A673 (cell line): ENCODE measurements around the gene GEMIN2. TPM values are rescaled to one million over a fixed set of nuclear protein-coding genes. Genes with fewer than 3 reads are reported as not detected.

Source experiments
- BruUV-seq: library from RNA; stranded (reverse); fragments of 400-500 nt; replicated peaks from 2 replicates; lab custom pipeline; 2021; lab: Mats Ljungman, UMichigan
- CTCF ChIA-PET: fragments of 300-600 bp; sonication (Branson Sonifier 250); formaldehyde crosslinking; loops from one replicate; lab custom pipeline; 2022; ENCODE audit warnings: antibody characterized with exemption; lab: Charles Lee
- POLR2A ChIA-PET: fragments of 300-600 bp; sonication (Branson Sonifier 250); formaldehyde crosslinking; loops from one replicate; lab custom pipeline; 2022; ENCODE audit warnings: antibody characterized with exemption; ENCODE audit not compliant: low non-redundant PET; lab: Charles Lee
- DNase-seq: peaks from one replicate; pipeline ENCODE4 v3.0.0-alpha.2; 2015; ENCODE audit warnings: low spot score
- H3K27ac ChIP-seq: fragments of 200-600 bp; sonication (generic); 2 replicates; pipeline ENCODE4 v1.5.1; 2016; ENCODE audit warnings: mixed run types, low read depth, mild to moderate bottlenecking, mixed read lengths, antibody characterized with exemption, low read length; ENCODE audit not compliant: poor library complexity, severe bottlenecking
- H3K27me3 ChIP-seq: fragments of 200-600 bp; sonication (generic); replicated peaks from 2 replicates; pipeline ENCODE4 v1.6.1; 2017; ENCODE audit warnings: mixed run types, low read depth, mild to moderate bottlenecking, mixed read lengths, antibody characterized with exemption, low read length; ENCODE audit not compliant: insufficient read depth, poor library complexity
- H3K36me3 ChIP-seq: fragments of 200-600 bp; sonication (generic); 2 replicates; pipeline ENCODE4 v1.6.1; 2016; ENCODE audit warnings: mixed run types, mild to moderate bottlenecking, mixed read lengths, antibody characterized with exemption, low read length; ENCODE audit not compliant: insufficient read depth, poor library complexity, severe bottlenecking
- H3K4me1 ChIP-seq: fragments of 200-600 bp; sonication (generic); 2 replicates; pipeline ENCODE4 v1.6.1; 2017; ENCODE audit warnings: mixed run types, mild to moderate bottlenecking, mixed read lengths, antibody characterized with exemption, low read length; ENCODE audit not compliant: insufficient read depth, poor library complexity, severe bottlenecking
- H3K4me3 ChIP-seq: fragments of 200-600 bp; sonication (generic); 2 replicates; pipeline ENCODE4 v1.5.1; 2016; ENCODE audit warnings: low read depth, mixed run types, mild to moderate bottlenecking, mixed read lengths, low read length; ENCODE audit not compliant: poor library complexity, severe bottlenecking
- H3K9me3 ChIP-seq: fragments of 200-600 bp; sonication (generic); 2 replicates; pipeline ENCODE4 v1.6.1; 2016; ENCODE audit warnings: mixed run types, low read depth, mild to moderate bottlenecking, mixed read lengths, antibody characterized with exemption, low read length; ENCODE audit not compliant: poor library complexity, severe bottlenecking
- CTCF ChIP-seq: fragments of 300-800, 200-600 bp; sonication (generic); conservative IDR thresholded peaks from 2 replicates; pipeline ENCODE4 v1.5.1; 2017; ENCODE audit warnings: low read depth, mild to moderate bottlenecking, antibody characterized with exemption, low read length, moderate library complexity, mixed read lengths
- EZH2 ChIP-seq: fragments of 200-600 bp; sonication (generic); IDR thresholded peaks from 2 replicates; pipeline ENCODE4 v1.6.1; 2017; ENCODE audit warnings: borderline replicate concordance, low read depth, mild to moderate bottlenecking, mixed read lengths, antibody characterized with exemption, low read length; ENCODE audit not compliant: poor library complexity, severe bottlenecking
- intact Hi-C: fragments of 100-400 bp; cut with micrococcal nuclease; formaldehyde crosslinking; loops from one replicate; pipeline ENCODE4 v1.10.0; 2022; ENCODE audit not compliant: unreplicated experiment
- total RNA-seq: library from RNA; stranded (reverse); gene quantifications from 2 replicates; pipeline ENCODE4 v1.2.3, GENCODE V29; 2021

GEMIN2 gene
- total RNA-seq, 1 experiment from 2014 or later: 27.7 TPM

- ChIA-PET CTCF (no interaction called here), POLR2A (interaction anchor here (0.7 kb wide), 1 partner anchor 10 kb away, joined by 3 read pairs; no protein-coding TSS in a partner anchor)
- no peak overlapping the region for H3K27ac ChIP-seq
- intact Hi-C loops: no loop called here
- TF ChIP-seq EZH2 (no peak), CTCF (no peak)
- H3K9me3 ChIP-seq: no peaks in the 10 kb centered on the region
- H3K4me1 ChIP-seq: no peaks in the 10 kb centered on the region
- no peak for DNase-seq
- peaks cover 43% of the 10 kb centered on the region for H3K36me3 ChIP-seq
- H3K4me3 ChIP-seq: no peak overlapping the region
- H3K27me3 ChIP-seq: no peaks in the 10 kb centered on the region
- no TSS peak for BruUV-seq
These were observed 71.3 kb downstream of the GEMIN2 start for GRCh38 chr14:39185256-39186049.

Other genes starting within 250 kb of the GEMIN2 start
- gene SEC23A, start 11.1 kb upstream of the GEMIN2 start, total RNA-seq: 61.9 and 76.2 TPM in 2 replicates
- 25.8 and 27.0 TPM in 2 replicates for gene TRAPPC6B, start 56.0 kb downstream of the GEMIN2 start, total RNA-seq
- gene PNN, start 60.9 kb downstream of the GEMIN2 start, total RNA-seq: 136 and 146 TPM in 2 replicates
- gene MIA2, start 119.6 kb downstream of the GEMIN2 start, total RNA-seq: 16.0 and 16.7 TPM in 2 replicates